Sigmoid colon (tissue), 7 donors: ENCODE measurements around the gene ECE1. TPM values are rescaled to one million over a fixed set of nuclear protein-coding genes. Genes with fewer than 3 reads are reported as not detected.

ENCODE experiments used
- DNase-seq: peaks from one replicate; pipeline ENCODE4 v3.0.0-alpha.2; 2019
- H3K27ac ChIP-seq, 4 donors: fragments of 200-600 bp; sonication (generic); one replicate each; pipeline ENCODE4 v1.5.1; 2016 to 2019; ENCODE audit warnings: mild to moderate bottlenecking in 1 of 4
- H3K27me3 ChIP-seq, 3 donors: fragments of 200-600 bp; sonication (generic); one replicate each; pipeline ENCODE4 v1.5.1; 2019; ENCODE audit warnings: mild to moderate bottlenecking in 1 of 3
- H3K36me3 ChIP-seq, 4 donors: fragments of 200-600 bp; sonication (generic); one replicate each; pipeline ENCODE4 v1.5.1; 2016 to 2019
- H3K4me1 ChIP-seq, 4 donors: fragments of 200-600 bp; sonication (generic); one replicate each; pipeline ENCODE4 v1.5.1; 2017 to 2019
- H3K4me3 ChIP-seq, 4 donors: fragments of 200-600 bp; sonication (generic); one replicate each; pipeline ENCODE4 v1.5.1; 2017 to 2019; ENCODE audit warnings: mild to moderate bottlenecking in 2 of 4, moderate library complexity in 1 of 4
- H3K9me3 ChIP-seq, 4 donors: fragments of 200-600 bp in 3 of 4; sonication (generic) in 3 of 4; one replicate each; pipeline versions ENCODE4 v1.5.1 to v1.6.1; 2013 to 2019
- CTCF ChIP-seq, 4 experiments: fragments of 450-650 bp in 3 of 4; fragments of 200-600 bp in 1 of 4; IDR thresholded peaks; one replicate each; pipeline ENCODE4 v1.5.1; 2016 to 2019; ENCODE audit warnings: antibody characterized with exemption in 4 of 4, mild to moderate bottlenecking in 3 of 4, moderate library complexity in 2 of 4
- EP300 ChIP-seq, 4 donors: sonication (generic); formaldehyde crosslinking; IDR thresholded peaks; one replicate each; pipeline ENCODE4 v1.6.1; 2017; ENCODE audit warnings: antibody characterized with exemption in 4 of 4
- POLR2A ChIP-seq, 2 donors: fragments of 450-650 bp; IDR thresholded peaks; one replicate each; pipeline ENCODE4 v1.6.1; 2016; ENCODE audit warnings: antibody characterized with exemption in 2 of 2, mild to moderate bottlenecking in 2 of 2, moderate library complexity in 2 of 2
- POLR2AphosphoS5 ChIP-seq, 4 donors: sonication (generic); formaldehyde crosslinking; IDR thresholded peaks; one replicate each; pipeline ENCODE4 v1.6.1; 2017; ENCODE audit warnings: antibody characterized with exemption in 4 of 4
- WGBS, 2 donors: extraction: QIAGEN DNeasy Blood & Tissue Kit; methylation state at CpG; one replicate each; pipeline ENCODE4 v1.1.7; 2013; 5-methylcytosine and 5-hydroxymethylcytosine counted together
- intact Hi-C: fragments of 100-400 bp; cut with DNase I; formaldehyde crosslinking; loops from one replicate; pipeline ENCODE4 v1.15.1; 2023
- polyA plus RNA-seq, 3 donors: library from polyadenylated mRNA; stranded (reverse); fragments of 200-250 nt; gene quantifications; one replicate each; pipeline ENCODE4 v1.2.3, GENCODE V29; 2013
- total RNA-seq, 4 donors: library from RNA; depleted of rRNA; stranded (reverse); fragments of >200 nt; gene quantifications; one replicate each; pipeline ENCODE4 v1.1.0, GENCODE V29; 2016
- donor health status: healthy with polysubstance abuse.
- donor health status: Bipolar disorder and iron deficiency.
- donor health status: healthy.

ECE1 gene
- total and polyA plus RNA-seq, 7 donors: 10.2 to 112 (median 73.8) TPM

- Histone ChIP-seq H3K27ac (peak overlapping the region; percentile 49 to 57 (median 54)), H3K4me3 (no peak overlapping the region), H3K9me3 (no peaks in the 10 kb centered on the region), H3K27me3 (no peaks in the 10 kb centered on the region), H3K4me1 (peaks cover 0 to 27% (median 26%) of the 10 kb centered on the region in 4 donors), H3K36me3 (peaks cover 16 to 98% (median 38%) of the 10 kb centered on the region in 4 donors)
- TF ChIP-seq CTCF (IDR thresholded peaks at IDR 0.05) (no peak), POLR2AphosphoS5 (IDR thresholded peaks at IDR 0.05) (no peak), POLR2A (IDR thresholded peaks at IDR 0.05) (no peak), EP300 (IDR thresholded peaks at IDR 0.05) (no peak)
- DNase-seq: peak; percentile 82
- intact Hi-C loops: loop anchor here (2.0 kb wide), 1 partner anchor 22 kb away; no protein-coding TSS in a partner anchor
- WGBS, 2 donors: 68 to 76% methylated on average over 8 of the region's 8 CpGs
Observed at GRCh38 chr1:21254335-21254951, 35.8 kb downstream of the ECE1 start.

GRCh38 chr1:21251773-21252471 lies 38.3 kb downstream of the ECE1 start:
- 10 to 60% methylated on average over 4 of the region's 4 CpGs for WGBS, 2 donors
- peak; percentile 82 for DNase-seq
- H3K4me3 ChIP-seq: no peak overlapping the region
- H3K27ac ChIP-seq: peak overlapping the region; percentile 55 to 82 (median 65)
- TF ChIP-seq POLR2AphosphoS5 (IDR thresholded peaks at IDR 0.05) (peak; percentile 6 to 61 (median 38)), POLR2A (IDR thresholded peaks at IDR 0.05) (no peak)
- H3K9me3 ChIP-seq: no peaks in the 10 kb centered on the region
- intact Hi-C loops: no loop called here
- H3K27me3 ChIP-seq: no peaks in the 10 kb centered on the region
- peaks cover 16 to 98% (median 29%) of the 10 kb centered on the region in 4 donors for H3K36me3 ChIP-seq
- peaks cover 0 to 27% (median 26%) of the 10 kb centered on the region in 4 donors for H3K4me1 ChIP-seq

- intact Hi-C loops: no loop called here
- DNase-seq: no peak
- H3K27ac ChIP-seq: no peak overlapping the region
- H3K4me1 ChIP-seq: peaks cover 0 to 22% (median 19%) of the 10 kb centered on the region in 4 donors
- no peak overlapping the region for H3K4me3 ChIP-seq
- H3K27me3 ChIP-seq: no peaks in the 10 kb centered on the region
- 97% methylated on average over 9 of the region's 9 CpGs for WGBS, 2 donors
- TF ChIP-seq CTCF (IDR thresholded peaks at IDR 0.05) (no peak), EP300 (IDR thresholded peaks at IDR 0.05) (no peak), POLR2AphosphoS5 (IDR thresholded peaks at IDR 0.05) (no peak), POLR2A (IDR thresholded peaks at IDR 0.05) (no peak)
- peaks cover 23 to 98% (median 32%) of the 10 kb centered on the region in 4 donors for H3K36me3 ChIP-seq
- no peaks in the 10 kb centered on the region for H3K9me3 ChIP-seq
Observed at GRCh38 chr1:21249940-21250493, 40.2 kb downstream of the ECE1 start.

GRCh38 chr1:21247892-21248715 lies 42.2 kb downstream of the ECE1 start:
- intact Hi-C loops: no loop called here
- no peaks in the 10 kb centered on the region for H3K9me3 ChIP-seq
- no peak overlapping the region for H3K4me3 ChIP-seq
- WGBS, 2 donors: 77 to 83% methylated on average over 14 of the region's 14 CpGs
- no peak overlapping the region for H3K27ac ChIP-seq
- H3K27me3 ChIP-seq: no peaks in the 10 kb centered on the region
- no peak for DNase-seq
- H3K36me3 ChIP-seq: peaks cover 41 to 99% (median 47%) of the 10 kb centered on the region in 4 donors
- H3K4me1 ChIP-seq: peaks cover 0 to 15% (median 10%) of the 10 kb centered on the region in 4 donors
- TF ChIP-seq POLR2A (IDR thresholded peaks at IDR 0.05): no peak
- no peak for TF ChIP-seq CTCF (IDR thresholded peaks at IDR 0.05)
- no peak for TF ChIP-seq POLR2AphosphoS5 (IDR thresholded peaks at IDR 0.05)
- TF ChIP-seq EP300 (IDR thresholded peaks at IDR 0.05): no peak
